GM21786 (cell line): Measurements from ENCODE around the gene MED10.
"Not testable (repeated sequence)": the region's sequence is repeated elsewhere in the genome, so short reads cannot be mapped to it uniquely, and the experiment has no call there.

Experiments used
- ATAC-seq: cut with Tn5 transposase; IDR thresholded peaks from one replicate; pipeline ENCODE4 v1.9.1; 2021; ENCODE audit not compliant: unreplicated experiment

Gene MED10

DNA sequence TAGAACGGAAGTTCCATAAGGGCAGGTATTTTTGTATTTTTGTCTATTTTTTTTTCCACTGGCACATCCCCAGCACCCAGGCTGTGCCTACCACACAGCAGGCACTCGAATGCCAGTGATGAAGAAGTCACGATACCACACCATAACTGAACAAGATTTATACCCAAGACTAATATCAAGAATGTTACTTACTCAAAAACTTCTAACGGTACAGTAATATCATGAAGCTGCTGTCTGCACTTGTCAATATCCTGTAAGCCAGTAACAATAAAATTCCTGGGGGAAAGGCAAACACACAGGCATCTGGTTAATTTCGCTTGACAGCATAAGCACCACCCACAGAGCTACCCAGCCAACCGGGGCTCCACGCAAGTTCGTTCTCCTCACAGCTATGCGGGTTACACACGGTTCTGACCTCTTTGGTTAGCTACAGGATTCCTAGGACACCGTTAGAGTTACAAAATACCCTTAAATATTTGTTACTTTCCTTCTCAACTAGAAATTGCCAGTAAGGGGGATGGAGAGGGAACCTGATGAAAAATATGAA is 1.3 kb downstream of the MED10 start:
- ATAC-seq, result no peak

DNA sequence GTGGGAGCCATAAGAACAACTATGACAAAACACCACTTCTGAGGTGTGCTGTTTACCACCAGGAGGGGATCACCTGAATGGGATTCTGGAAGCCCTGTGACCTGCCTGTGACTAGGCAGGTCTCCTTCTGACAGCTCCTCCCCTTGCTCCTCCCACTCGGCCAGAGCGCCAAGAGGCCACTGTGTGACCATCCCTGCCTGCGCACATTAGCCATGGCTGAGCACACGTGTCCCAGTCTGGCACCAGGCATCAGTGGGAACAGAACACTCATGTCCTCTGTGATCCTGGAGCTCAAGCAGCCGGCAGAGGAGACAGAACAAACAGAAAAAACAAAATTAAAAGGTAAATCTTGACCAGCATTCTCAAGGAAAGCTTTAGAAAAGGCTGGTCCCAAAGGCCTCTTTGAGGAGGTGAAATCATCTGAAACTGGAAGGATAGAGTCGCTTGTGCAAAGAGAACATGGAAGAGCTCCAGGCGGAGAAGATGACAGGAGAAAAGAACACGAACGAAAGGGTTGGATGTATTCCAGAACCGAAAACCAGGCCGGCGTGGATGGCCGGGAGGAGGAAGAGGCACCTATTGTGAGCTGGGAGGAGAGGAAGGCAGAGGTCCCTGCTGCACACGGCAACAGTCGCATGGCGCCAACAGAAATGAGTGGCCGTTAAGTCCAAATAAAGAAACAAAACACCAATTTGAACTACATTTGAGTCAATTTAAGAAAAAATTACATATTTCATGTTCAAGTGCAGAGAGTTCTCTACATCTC is 5.1 kb downstream of the MED10 start:
- ATAC-seq, result no peak

DNA sequence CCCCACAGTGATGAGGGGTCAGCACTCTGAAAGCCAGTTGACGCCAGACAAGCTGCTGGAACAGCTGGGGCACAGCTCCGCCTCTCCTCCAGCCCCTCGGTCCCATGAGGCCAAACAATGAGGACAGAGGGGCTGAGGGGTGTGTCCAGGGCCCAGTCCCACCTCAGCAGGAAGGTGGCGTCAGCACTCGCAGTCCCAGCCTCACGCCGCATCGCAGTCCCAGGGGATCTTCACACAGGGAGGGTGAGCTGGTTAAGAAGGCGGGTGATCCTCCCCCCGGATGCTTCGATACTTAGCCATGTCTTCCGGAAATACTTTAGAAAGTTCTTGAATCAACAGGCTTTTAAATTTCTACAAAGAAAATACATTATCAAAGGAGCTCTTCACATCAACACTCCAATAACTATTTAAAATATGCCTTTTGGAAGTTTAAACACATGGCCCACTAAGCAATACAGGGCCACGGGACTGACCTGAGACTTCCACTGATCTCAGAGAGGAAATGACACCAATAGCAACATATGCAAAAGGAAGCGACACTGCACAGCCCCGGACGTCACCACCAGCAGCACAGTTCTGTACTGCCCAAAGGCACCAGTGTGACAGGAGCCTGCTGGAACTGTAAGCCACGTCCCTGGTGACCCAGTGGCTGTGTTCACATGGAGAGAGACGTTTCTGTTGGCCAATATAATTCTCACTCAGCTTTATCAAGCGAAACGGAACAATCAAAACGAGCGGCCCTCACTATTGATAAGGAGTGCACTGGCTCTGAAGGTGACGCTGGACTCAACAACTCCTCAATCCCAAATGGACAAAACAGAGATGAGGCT is 5.9 kb downstream of the MED10 start:
- no peak for ATAC-seq

DNA sequence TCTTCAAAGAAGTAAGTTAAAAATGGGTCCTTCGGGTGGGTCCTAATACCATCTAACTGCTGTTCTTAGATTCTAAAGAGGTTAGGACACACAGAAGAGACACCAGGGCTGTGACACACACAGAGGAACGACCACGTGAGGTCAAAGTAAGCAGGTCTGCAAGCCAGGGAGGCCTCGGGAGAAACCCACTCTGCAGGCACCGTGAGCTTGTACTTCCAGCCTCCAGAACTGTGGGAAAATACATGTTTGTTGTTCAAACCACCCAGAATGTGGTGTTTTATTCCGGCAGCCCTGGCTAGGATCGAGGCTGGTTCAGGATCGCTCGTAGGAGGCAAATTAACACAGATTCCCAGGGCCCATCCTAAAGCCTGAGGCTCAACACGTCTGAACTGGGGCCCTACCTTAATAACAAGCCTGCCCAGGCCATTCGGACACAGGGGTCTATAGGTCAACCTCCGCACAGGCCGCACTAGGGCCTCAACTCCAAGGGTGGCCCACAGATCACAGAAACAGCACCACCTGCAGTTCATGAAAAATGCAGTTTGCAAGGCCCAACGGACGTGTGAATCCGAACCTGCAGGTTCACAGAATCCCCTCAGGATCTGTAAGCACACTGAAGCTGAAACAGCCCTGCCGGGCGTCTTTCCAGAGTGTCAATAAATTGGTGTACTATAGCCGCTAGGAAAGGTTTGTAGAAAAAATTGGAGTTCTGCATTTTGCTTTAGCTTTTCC is 7.1 kb downstream of the MED10 start:
- no peak for ATAC-seq

DNA sequence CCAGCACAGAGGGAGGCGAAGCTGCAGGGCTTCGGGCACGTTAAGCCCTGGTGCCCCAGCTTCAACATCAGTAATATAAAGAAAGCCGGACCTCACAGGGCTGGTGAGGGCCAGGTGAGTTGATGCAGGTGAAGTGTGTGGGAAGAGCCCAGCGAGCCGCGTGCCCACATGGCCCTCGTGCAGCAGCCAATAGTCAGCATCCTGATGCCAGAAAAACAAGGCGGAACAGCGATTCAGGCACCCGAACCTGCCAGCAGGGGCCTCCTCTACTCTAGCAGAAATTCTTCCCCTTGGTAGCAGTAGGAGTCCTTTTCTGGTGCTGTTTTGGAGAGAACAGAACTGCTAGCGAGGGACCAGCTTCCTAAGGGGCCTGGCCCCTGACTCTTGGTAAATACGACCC is 7.8 kb downstream of the MED10 start:
- no peak for ATAC-seq

DNA sequence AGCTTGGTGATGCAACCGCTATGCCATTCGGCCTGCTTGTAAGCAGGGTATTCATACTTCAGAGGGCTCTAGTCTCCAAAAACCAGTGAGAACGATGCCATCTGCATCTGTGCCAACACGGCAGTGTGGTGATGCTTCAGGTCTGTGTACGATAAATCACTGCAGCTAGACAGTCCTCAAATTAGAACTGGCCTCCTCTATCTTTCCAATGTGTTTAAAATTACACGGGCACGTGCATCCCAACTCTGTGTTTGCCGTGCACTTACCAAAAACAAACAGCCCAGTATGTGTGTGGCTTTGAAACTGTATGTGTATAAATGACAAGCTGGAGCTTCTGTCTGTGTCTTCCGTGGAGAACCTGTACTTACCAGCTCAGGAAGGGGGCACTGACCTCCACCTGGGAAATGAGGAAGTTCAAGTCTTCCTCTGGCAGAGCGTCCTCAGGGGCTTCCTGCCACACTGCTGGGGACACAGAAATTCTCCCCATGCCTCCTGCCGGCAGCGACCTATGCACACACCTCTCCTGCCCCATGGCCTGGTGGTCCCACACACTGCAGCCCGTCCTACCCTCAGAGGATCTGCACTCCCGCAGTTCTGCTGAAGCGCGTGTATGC is 12.3 kb downstream of the MED10 start:
- no peak for ATAC-seq

DNA sequence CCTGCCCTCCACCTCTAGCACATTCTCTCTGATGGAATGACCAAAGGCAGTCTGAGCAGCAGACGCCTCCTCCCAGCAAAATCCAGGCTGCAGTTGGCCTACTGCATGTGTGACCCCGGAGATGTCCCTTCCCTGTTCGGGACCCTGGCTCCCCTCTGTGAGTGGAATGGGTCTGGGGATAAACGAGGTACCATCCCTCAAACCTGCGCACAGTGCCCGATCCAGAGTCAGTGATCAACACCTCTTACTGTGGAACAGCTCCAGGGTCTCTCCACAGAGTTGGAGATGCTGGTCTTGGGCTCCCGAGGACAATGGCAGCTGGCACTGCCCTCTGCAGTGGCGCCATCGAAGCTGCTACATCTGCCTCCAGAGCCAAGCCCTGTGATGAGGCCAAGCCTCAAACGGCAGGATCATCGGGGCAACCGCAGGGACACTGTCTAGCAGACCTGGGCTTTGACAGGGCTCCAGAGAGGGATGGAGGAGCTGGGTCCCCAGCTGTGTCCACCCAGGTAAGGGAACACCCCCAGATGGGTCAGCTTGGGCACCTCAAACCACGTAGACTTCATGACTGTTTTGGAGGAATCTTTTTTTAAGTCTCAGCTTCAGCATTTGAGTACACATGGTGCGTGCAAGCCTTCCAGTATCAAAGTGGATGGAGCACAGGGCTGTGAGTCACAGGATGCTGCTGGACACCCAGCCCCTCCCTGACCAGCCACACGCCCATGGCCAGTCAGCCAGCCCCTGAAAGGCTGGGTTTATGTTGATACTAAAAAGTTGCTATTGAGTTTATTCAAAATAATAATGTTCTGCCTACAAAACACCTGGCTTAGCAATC is 13.0 kb downstream of the MED10 start:
- ATAC-seq, result no peak

DNA sequence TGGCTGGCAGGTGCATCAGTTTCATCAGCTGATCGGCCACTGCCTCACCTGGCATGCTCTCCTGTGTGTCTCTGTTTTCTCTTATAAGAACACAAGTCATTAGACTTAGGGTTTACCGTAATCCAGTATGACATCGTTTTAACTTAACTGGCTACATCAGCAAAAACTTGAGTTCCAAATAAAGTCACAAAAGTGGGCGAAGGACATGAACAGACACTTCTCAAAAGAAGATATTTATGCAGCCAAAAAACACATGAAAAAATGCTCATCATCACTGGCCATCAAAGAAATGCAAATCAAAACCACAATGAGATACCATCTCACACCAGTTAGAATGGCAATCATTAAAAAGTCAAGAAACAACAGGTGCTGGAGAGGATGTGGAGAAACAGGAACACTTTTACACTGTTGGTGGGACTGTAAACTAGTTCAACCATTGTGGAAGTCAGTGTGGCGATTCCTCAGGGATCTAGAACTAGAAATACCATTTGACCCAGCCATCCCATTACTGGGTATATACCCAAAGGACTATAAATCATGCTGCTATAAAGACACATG is 14.8 kb downstream of the MED10 start:
- ATAC-seq, result not testable (repeated sequence)

DNA sequence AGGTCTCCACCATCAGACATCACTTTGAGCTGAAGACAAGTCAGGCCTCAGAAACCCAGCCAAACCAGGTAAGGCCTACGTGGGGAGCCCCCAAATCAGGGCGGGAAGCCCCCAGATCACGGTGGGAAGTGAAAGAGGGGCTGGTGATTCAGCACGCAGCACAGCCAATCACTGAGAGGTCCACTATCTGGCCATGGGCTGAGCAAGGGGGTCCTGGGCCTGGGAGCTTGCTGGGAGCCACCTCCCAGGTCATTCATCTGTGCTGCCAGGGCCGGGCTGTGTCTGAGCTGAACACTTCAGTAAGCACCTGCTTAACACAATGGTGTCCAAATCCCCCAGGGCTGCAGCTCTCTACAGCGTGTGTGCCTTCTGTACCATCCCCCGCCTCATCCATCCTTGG is 15.5 kb downstream of the MED10 start:
- ATAC-seq, result no peak

DNA sequence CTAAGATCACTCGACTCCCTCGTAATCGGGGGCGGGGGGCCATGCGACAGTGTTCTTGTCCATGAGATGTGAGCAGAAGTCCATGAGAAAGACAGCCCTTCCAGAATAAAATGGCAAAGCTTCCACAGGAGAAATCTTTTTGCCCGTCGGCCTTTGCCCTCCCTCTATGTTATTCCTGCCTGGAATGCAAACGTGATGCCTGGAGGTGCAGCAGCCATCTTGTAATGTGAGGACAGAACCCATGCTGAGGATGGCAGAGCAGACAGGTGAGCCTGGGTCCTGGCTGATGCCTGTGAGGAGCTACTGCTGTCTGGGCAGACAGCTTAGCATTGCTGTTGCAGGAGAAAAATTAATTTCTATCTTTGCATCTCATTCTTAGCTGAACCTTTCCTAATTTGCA is 17.2 kb downstream of the MED10 start:
- no peak for ATAC-seq

DNA sequence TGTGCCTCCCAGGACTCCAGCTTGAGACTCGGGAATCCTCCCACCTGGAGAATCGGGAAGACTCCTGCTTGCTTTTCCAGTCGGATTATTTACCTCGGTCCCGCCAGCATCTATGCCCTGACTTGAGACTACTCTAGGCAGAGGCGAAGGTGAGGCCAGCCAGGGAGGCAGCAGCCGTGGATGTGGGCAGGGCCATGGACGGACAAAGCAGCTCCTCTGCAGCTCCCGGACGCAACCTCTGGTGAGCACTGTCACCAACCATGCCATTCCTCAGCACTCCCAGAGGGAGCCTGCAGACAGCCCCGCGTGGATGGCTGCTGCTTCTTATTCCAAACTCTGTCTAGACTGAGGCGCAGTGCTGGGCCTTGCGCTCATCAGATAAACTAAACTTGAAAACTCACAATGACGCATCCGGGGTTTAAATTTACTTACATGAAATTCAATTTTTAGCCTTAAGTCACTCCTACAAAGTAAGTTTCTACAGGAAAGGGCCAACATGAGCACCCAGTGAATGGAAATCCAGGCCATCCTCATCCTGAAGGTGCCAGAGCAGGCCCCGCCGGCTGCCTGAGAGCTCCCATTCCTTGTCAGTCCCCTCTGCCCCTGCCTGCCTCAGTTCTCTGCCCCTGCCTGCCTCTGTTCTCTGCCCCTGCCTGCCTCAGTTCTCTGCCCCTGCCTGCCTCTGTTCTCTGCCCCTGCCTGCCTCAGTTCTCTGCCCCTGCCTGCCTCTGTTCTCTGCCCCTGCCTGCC is 17.8 kb downstream of the MED10 start:
- ATAC-seq, result no peak

DNA sequence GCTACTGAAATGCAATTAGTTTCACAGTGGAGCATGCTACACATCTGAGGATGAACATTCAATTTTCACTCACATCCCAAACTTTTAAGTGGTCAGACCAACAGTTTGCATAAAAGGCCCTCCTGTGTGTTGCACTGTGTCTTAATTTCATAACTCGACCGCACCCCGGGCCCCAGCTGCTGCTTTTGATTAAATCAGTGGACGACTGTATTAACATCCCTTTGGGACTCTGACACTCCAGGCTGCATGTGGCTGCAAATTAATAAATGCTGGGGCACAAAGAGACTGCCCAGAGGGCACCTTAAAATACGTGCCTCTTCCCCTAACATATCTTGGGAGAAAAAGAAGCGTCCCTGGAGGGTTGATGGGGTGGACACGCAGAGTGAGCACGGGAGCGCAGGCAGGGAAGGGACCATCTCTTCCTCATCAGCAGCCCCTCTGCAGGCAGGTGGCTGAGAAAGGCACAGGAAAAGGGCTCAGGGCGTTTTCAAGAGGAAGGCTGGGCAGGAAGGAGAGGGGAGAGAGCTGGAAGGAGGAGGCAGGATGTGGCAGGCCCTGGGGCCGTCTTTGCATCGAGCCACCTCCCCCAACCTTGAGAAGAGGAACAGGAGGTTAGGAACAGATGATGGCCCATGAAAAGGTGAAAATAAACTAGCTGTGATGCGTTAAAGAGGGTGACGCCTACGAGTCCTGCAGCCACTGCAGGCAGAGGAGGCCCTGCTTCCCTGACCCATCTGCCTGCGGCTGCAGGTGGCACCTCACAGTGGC is 18.6 kb downstream of the MED10 start:
- ATAC-seq, result peak; percentile 76

DNA sequence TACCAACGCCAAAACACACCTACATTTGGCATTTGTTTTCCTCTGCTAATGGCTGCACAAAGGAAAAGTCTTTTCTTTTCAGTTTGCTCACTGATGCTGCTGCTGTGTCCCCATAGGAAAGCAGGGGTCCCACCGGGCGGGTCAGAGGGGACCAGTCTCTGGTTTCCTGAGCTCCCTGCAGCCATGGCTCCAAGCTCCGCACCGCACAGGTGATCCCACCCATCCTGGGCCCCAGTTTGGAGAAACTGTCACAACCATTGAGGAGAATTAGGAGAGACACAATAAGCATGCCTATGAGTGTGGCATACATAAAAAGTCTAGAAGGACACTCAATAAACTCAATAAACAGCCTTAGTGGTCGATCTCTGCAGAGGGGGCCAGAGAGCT is 19.9 kb downstream of the MED10 start:
- no peak for ATAC-seq

DNA sequence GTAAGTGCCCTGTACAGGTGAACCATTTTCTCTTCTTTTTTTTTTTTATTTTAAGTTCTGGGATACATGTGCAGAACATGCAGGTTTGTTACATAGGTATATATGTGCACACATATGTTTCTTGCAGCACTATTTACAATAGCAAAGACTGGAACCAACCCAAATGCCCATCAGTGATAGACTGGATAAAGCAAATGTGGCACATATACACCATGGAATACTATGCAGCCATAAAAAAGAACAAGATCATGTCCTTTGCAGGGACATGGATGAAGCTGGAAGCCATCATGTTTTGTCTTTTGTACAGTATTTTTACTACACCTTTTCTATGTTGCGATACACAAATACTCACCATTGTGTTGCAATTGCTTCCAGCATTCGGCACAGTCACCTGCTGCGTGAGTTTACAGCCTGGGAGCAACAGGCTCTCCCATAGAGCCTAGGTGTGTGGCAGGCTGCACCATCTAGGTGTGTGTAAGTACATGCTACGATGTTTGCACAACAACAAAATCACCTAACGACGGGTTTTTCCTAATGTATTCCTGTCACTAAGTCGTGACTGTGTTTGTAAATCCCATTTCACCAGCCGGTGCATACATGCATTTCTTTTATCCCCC is 20.4 kb downstream of the MED10 start:
- ATAC-seq, result not testable (repeated sequence)

DNA sequence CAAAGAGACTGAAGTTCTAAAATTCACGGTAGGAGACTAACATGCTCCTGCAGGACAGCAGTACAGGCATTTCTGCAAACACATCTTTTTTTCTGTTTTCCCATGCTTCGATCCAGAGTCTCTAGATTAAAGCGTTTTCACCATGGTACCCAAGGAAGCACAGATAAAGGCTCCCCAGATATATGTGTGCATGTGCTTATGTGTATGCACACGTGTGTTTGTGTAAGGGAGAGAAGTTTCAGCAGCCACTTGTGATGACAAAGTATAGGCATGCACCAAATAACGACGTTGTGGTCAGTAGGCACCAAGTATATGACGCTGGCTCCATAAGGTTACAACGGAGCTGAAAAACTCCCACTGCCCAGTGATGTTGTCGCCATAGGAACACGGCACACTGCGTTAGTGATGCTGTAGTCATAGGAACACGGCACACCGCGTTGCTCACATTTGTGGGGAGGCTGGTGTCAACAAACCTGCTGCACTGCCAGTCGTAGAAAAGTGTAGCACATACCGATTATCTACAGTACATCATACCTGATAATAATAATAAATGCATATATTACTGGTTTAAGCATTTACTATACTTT is 21.7 kb downstream of the MED10 start:
- ATAC-seq, result no peak

DNA sequence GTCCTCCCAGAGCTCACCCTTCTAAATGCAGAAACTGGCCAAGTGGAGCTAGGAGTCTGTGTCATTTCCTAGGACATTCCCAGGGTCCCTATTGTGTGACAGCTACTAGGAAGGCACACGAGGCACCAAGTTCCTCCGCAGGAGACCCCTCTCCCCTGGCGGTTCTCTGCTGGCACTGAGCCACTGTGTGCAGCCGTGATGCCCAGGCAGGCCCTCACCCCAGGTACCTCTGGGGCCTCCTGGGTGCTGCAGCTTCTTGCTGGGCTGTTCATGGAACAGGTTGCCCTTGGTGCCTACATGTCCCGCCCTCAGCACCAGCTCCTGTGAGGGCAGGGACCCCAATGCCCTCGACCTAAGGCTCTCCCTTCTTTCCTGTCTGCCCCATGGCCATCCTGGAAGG is 23.1 kb downstream of the MED10 start:
- ATAC-seq, result no peak

DNA sequence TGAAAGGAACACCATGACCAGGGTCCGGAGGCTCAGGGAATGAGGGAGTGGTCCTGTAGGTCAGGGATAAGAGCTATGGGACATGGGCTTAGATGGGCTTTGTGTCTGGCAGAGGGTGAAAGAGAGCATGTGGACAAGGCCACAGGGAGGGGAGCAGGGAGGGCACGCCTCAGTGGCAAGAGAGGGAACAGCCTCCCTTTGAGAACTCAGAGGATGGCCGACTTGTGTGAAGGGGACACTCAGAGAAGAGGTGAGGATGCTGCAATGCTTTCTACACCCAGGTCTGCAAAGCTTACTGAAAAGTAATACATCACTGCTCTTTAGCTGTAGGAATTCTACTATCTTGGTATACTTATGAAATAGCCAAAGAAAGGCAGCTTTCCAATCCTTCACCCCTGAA is 23.5 kb downstream of the MED10 start:
- ATAC-seq, result no peak
